Sigmoid colon (tissue), 4 donors: ENCODE data around the gene CCDC47.

ENCODE experiments used
- CTCF ChIP-seq, 4 experiments: fragments of 450-650 bp in 3 of 4; fragments of 200-600 bp in 1 of 4; IDR thresholded peaks; one replicate each; pipeline ENCODE4 v1.5.1; 2016 to 2019; ENCODE audit warnings: antibody characterized with exemption in 4 of 4, mild to moderate bottlenecking in 3 of 4, moderate library complexity in 2 of 4
- EP300 ChIP-seq, 4 donors: sonication (generic); formaldehyde crosslinking; IDR thresholded peaks; one replicate each; pipeline ENCODE4 v1.6.1; 2017; ENCODE audit warnings: antibody characterized with exemption in 4 of 4
- POLR2A ChIP-seq, 2 donors: fragments of 450-650 bp; IDR thresholded peaks; one replicate each; pipeline ENCODE4 v1.6.1; 2016; ENCODE audit warnings: antibody characterized with exemption in 2 of 2, mild to moderate bottlenecking in 2 of 2, moderate library complexity in 2 of 2
- POLR2AphosphoS5 ChIP-seq, 4 donors: sonication (generic); formaldehyde crosslinking; IDR thresholded peaks; one replicate each; pipeline ENCODE4 v1.6.1; 2017; ENCODE audit warnings: antibody characterized with exemption in 4 of 4

- TF ChIP-seq POLR2A (IDR thresholded peaks at IDR 0.05) (no peak), POLR2AphosphoS5 (IDR thresholded peaks at IDR 0.05) (peak in 2 of 4 donors; percentile 20 to 37), CTCF (IDR thresholded peaks at IDR 0.05) (peak in 2 of 4 experiments; percentile 20 to 40), EP300 (IDR thresholded peaks at IDR 0.05) (no peak)
Measured at GRCh38 chr17:63696381-63696961, 76.9 kb downstream of the CCDC47 start.
